DOHH2 (cell line): Measurements from ENCODE around the gene OR2F2.
A peak's percentile ranks its signal among the peaks of the same experiment; 100 is the strongest.

Experiments used
- EZH2phosphoT487 ChIP-seq: fragments of 200-600 bp; sonication (generic); IDR thresholded peaks from 2 replicates; pipeline ENCODE4 v1.6.1; 2017; ENCODE audit warnings: borderline replicate concordance, mild to moderate bottlenecking, antibody characterized with exemption, low read length, moderate library complexity, mixed read lengths
- TF ChIP-seq, protein P1 (sequence below): fragments of 200-600 bp; sonication (generic); IDR thresholded peaks from one replicate; pipeline ENCODE4 v1.5.1; 2014; ENCODE audit warnings: antibody characterized with exemption, mild to moderate bottlenecking, low read depth, low read length; ENCODE audit not compliant: poor library complexity, severe bottlenecking

DNA sequence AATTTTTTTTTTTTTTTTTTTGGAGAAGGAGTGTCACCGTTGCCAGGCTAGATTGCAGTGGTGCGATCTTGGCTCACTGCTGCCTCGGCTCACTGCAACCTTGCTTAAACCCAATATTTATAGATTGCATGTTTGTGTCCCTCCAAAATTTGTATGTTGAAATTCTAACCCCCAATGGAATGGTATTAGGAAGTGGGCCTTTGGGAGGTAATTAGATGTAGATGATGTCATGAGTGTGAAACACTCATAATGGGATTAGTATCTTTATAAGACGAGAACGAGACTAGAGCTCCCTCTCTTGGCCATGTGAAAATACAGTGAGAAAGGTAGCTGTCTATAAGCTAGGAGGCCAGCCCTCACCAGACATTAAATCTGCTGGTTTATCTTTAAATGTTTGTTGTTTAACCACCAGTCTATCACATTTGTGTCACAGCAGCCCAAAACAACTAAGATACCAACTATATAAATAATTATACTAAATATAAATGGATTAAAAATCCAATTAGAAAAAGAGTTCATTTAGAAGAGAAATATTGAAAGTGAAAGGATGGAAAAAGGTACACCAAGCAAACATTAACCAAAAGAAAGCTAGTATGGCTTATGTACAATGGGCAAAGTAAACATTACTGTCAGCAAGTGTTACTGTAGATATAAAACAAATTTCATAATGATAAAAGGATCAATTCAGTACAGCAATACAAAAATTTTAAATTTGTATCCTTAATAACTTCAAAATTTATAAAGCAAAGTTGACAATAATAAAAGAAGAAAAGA is 42.3 kb upstream of the OR2F2 start:
- no peak for TF ChIP-seq EZH2phosphoT487
- TF ChIP-seq, protein P1, sequence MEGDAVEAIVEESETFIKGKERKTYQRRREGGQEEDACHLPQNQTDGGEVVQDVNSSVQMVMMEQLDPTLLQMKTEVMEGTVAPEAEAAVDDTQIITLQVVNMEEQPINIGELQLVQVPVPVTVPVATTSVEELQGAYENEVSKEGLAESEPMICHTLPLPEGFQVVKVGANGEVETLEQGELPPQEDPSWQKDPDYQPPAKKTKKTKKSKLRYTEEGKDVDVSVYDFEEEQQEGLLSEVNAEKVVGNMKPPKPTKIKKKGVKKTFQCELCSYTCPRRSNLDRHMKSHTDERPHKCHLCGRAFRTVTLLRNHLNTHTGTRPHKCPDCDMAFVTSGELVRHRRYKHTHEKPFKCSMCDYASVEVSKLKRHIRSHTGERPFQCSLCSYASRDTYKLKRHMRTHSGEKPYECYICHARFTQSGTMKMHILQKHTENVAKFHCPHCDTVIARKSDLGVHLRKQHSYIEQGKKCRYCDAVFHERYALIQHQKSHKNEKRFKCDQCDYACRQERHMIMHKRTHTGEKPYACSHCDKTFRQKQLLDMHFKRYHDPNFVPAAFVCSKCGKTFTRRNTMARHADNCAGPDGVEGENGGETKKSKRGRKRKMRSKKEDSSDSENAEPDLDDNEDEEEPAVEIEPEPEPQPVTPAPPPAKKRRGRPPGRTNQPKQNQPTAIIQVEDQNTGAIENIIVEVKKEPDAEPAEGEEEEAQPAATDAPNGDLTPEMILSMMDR, result peak; percentile 79
